Esophagus mucosa (tissue), 1 donor: Measurements from ENCODE around the gene ANKS1B. TPM values are rescaled to one million over a fixed set of nuclear protein-coding genes. Genes with fewer than 3 reads are reported as not detected.

ENCODE experiments used
- ATAC-seq: fragments of 200-7000 bp; cut with Tn5 transposase; one replicate; pipeline ENCODE4 v1.9.1; 2020
- total RNA-seq: library from RNA; stranded (reverse); gene quantifications from one replicate; pipeline ENCODE4 v1.2.4, GENCODE V29; 2023
- donor health status: DM: yes; HTN: yes; CAD: no.

The ANKS1B gene
- total RNA-seq, 1 donor from 2014 or later = 2.8 TPM

DNA sequence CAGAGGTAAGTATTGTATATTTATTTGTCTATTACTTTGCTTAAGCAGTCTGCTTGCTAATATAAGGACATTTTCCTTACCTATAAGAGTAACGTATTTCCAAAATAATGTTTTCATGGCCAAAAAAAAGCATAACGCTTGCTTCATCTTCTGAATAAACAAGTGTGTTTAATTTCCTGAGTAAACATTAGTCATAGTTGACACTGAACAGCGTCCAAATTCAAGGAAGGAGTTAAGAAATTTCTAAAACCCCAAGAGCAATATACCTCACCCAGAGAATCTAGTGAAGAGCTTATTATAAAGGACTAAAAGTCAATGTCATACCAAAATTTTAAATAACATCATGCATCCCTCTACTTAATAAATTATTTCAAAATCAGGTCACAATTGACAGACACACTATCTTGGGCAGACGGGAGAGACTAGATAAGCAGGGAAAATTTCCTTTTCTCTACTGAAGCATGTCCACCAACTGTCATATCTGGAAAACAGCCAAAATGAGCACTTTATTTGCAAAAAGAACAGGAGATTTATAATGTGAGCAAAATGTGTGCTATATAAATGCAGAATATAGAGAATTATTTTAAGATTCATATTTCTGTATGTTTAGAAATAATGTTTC lies 25.1 kb downstream of the ANKS1B start:
- ATAC-seq = peak; percentile 78

DNA sequence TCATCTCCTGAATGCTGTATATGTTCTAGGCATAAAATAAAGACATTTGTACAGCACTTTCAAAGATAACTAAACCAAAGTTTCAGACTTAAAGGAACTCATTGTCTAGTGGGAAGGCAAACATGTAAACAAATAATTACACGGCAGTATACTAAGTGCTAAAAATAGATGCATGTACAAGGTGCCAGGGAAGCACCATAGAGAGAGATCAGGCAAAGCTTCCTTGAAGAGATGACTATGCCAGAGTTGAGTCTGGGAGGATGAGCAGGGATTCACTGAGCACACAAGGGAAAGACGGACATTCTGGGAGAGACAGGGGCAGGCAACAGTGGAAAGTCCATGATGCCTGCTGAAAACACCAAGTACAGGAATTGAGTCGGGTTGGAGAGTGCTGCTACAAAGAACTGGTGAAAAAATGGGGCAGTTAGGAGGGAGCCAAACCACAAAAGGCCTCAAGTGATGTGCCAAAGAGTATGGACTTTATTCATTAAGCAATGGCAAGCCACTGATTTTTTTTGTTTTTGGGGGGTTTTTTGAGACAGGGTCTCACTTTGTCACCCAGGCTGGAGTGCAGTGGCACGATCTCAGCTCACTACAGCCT lies 26.8 kb downstream of the ANKS1B start:
- no peak for ATAC-seq

DNA sequence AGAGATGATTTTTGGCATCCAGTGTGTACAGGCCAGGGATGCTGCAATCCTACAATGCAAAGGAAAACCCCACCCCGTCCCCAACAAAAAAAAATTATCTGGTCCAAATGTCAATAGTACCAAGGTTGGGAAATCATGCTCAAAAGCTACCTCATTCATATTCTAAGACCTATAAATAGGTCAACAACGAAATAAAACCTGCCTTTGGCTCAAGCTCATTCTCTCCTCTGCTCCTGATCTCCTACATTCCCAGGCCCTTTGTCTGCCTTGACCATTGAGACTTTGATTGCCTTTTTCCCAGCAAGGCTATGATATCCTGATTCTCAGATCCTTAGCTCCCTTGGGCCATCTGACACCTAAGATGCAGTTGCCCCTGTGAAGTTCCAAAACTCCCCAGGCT lies 30.0 kb downstream of the ANKS1B start:
- no peak for ATAC-seq

DNA sequence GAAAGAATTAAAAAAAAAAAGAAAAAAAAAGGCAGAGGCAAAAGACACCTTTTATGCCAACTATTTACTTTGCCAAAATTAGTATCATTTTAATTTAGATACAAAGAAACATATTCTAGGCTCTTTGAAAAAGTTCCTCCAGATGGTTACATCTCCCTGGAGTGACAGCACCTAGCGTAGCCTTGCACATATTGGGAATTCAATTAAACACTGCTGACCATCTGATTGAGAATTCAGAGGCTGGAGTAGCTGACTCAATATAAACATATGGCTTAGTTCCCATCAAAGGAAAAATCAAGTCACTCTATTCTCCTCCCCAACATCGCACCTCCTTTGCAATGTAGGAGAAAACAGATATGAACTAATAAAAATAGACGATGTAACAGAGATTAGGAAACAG lies 36.4 kb downstream of the ANKS1B start:
- ATAC-seq = no peak

DNA sequence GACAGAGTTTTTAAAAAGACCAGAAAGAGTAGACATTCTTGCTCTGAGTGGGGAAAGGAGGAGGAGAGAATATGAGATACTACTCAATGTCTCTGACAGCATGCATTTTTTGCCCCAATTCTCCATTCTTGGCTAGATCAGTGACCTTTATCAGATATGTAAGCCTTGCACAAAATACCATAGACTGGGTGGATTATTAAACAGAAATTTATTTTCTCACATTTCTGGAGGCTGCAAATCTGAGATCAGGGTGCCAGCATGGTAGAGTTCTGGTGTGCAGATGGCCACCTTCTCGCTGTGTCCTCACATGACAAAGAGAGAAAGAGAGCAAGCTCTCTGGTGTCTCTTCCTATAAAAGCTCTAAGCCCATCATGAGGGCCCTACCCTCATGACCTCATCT lies 38.6 kb downstream of the ANKS1B start:
- ATAC-seq = no peak

DNA sequence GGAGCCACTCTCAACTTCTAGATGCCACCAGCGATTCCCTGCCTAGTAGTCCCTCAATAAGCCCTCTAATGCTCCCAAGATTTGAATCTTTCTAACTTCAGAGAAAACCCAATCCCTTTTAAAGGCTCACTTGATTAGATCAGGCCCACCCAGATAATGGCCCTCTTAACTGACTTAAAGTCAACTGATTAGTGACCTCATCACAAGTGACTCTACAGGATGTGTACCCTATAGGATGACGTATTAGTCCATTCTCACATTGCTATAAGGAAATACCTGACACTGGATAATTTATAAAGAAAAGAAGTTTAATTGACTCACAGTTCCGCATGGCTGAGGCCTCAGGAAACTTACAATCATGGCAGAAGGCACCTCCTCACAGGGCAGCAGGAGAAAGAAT lies 49.1 kb downstream of the ANKS1B start:
- ATAC-seq = no peak

DNA sequence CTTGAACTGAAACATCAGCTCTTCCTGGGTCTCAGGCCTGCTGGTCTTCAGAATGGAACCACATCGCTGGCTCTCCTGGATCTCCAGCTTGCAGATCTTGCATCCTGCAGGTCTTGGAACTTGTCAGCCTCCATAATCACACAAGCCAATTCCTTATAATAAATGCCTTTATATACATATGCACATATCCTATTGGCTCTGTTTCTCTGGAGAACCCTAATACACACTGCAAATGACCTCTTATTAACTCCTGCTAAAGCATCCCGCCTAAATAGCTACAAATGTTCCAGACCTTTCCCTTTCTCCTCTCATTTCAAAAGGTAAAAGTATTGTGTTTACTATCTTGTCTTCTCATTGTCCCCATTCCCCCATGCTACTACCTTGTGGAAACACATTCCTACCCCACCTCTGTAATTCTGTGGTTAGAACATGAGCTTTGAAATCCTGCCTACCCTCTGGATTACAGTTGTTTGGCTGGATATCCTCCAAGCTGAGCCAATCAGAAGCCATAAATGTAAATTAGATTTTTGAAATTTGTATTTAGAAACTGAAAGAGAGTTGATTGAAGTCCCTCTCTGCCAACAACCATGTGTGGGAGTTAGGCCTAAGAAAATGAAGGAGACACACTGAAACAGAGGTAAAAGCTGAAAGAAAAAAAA lies 58.1 kb downstream of the ANKS1B start:
- ATAC-seq = no peak

DNA sequence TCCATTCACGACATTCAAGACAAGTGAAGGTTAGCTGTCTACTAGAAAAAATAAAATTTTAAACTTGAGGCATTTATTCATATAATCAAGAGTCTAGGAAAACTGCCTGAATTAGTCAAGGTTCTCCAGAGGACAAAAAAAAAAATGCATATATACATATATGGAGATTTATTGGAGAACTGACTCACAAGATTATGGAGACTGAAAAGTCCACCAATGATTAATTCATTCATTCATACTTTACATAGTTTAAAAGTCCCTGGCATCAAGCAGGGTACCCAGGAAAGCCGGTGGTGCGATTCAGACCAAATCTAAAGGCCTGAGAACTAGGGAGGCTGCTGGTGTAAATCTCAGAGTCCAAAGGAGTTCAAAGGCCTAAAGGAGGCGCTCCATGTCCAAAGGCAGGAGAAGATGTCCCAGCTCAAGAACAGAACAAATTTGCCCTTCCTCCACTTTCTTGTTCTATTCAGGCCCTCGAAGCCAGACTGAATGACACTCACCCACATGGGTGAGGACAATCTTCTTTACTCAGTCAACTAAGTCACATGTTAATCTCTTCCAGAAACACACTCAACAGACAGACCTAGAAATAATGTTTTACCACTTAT lies 64.3 kb downstream of the ANKS1B start:
- no peak for ATAC-seq

DNA sequence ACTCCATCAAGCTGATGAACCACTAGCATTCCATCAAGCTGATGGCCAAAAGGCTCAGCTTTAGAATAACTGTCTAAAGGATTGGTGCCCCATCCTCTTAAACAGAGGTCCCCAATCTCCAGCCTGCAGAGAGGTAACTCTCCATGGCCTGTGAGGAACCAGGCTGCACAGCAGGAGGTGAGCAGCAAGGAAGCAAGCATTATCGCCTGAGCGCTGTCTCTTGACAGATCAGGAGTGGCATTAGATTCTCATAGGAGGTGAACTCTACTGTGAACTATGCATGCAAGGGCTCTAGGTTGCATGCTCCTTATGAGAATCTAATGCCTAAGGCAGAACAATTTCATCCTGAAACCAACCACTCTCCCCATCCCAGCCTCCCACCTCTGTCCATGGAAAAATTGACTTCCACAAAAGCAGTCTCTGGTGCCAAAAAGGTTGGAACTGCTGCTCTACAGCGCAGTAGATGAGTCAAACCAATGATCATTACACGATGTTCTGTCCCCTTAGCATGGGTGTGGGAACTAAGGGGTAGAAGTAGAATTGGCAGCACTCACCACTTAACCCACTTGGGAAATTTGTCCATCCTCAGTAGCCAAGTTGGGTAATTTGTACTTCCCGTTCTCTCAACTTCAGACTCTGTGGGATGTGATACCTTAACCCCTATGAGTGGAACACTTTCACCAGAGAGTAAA lies 66.9 kb downstream of the ANKS1B start:
- ATAC-seq = no peak

DNA sequence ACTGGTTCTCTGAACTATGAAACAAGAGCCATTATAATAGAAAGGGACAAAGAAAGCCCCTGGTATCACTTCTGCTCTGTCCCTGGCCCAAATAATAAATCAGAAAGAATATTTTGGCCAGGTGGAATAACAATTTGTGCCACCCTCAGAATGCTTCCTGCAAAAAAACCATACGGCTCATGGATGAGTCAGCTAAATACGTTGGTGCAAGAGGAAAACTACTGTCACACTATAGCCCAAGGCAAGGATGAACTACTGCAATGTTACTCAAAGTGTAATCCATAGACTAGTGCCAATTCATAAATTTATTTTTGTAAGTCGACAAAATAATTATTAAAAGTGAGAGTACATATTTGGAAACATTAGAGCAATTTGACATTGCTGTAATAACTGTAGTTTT lies 68.2 kb downstream of the ANKS1B start:
- no peak for ATAC-seq

DNA sequence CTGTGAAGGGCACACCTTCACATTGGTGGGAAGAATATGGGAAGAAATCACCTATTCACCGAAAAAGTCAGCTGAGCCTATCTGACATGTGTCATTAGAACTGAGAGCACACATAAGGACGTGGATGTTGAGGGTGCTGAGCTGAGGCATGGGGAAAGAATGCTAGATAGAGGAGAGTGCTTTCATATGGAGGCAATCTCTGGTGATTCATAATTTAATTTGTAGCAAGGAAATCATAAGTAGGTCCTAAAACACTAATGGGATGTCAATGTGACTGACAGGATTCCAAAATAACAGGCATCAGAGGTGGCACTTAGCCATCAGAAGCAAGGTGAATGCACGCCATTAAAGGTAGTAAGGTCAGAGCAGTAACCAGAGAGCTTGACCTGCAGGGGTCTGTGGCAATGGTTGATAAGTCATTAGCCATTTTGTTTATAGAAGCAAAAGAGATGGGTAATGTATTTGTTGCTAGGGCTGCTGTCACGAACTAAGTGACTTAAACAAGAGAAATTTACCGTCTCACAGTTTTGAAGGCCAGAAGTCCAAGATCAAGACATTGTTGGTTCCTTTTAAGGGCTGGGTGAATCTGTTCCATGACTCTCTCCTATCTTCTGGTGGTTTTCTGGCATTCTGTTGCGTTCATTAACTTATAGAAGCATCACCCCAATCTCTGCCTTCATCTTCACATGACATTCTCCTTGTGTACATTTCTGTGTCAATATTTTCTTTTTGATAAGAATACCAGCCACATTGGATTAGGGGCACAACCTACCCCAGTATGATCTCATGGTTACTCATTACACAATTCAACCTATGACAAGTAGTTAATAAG lies 69.3 kb downstream of the ANKS1B start:
- no peak for ATAC-seq

DNA sequence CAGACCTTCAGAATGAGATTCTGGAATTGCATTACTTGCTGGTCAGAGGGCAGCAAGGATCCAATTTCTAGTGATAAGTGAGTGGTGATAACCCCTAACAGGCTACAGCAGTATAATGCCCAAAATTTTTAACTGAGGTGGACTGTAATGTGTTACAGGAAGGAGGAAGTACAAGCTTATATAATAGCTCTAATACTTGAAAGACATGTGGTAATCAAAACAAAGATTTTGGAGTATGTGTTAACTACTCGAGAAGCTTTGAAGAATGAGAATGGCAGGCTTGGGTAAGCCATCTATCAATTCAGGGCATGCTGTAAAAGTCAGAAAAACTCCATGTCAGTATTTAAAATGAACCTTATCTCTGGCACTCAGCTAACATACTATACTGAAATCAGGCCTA lies 70.5 kb downstream of the ANKS1B start:
- no peak for ATAC-seq

DNA sequence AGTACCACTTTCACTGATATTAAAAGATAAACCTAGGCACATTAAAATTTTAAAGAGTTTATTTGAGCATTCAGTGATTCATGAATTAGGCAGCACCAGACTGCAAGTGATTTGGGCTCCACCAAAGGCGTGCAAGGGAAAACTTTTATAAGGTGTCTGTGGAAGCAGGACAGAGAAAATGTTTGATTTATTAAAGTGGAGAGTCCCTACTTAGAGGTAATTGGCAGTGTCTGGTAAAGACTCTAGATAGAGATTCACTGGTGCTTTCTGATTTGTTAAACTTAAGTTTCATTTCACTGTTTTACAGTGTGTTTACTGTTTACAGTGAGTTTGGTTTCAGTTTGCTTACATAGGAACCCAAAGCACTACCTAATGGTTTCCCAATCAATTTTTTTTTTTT lies 72.8 kb downstream of the ANKS1B start:
- no peak for ATAC-seq

DNA sequence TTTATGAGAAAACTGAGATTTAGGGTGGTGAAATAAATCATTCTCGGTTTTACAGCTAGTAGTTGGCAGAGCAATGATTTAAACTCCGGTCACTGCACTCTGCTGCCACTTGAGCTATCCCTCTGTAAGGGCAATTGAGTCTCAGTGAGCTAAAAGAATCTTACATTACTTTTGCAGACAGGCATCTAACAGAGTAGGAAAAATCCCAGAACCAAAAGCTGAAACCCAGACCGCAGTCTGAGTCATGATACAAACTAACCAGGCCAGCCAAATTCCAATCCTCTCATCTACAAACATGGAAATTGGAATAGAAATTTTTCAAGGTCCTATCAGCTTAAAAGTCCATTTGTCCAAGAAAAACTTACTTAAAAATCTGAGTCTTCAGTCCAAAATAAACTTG lies 73.7 kb downstream of the ANKS1B start:
- ATAC-seq = no peak

DNA sequence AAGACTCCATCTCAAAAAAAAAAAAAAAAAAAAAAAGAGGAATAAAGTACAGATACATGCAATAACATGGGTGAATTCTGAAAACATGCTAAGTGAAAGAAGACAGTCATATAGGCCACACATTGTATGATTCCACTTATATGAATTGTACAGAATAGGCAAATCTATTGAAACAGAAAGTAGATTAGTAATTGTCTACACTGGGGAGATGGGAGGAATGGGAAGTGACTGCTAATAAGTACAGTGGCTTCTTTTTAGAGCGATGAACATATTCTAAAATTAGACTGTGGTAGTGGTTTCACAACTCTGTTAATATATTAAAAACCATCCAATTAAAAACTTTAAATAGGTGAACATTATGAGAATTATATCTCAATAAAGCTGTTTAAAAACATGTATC lies 74.4 kb downstream of the ANKS1B start:
- ATAC-seq = no peak

DNA sequence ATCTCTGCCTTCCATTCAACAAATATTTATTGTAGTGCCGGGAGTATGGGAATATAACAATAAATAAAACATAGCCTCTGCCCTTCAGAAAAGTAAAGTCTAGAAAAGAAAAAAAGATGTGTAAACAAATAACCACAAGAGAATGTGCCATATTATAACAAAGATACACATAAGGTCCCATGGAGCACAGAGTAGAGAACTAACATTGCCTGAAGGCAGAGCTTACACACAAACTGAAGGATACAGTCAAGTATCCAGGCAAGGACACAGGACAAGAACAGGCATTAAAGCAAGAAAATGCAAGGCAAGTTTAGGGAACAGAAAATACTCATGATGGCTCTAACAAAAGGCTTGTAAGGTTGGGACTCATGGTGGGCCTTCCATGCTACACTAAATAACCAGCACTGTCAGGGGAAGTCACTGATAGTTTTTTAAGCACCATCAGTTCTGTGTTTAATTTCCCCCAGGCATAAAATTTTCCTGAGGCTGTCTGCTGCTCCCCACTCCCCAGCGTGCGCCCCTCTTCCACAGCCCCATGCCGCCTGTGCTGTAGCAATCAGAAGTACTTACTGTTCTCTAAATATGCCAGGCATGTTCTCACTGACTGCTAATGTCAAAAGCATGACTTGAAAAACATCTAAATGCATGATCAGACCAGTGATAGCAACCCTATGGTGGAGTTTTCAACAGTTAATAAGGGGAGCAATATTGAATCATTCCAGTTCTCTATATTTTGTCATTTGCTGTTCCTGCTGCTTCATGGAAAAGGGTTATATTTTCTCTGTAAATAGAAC lies 77.8 kb downstream of the ANKS1B start:
- no peak for ATAC-seq

DNA sequence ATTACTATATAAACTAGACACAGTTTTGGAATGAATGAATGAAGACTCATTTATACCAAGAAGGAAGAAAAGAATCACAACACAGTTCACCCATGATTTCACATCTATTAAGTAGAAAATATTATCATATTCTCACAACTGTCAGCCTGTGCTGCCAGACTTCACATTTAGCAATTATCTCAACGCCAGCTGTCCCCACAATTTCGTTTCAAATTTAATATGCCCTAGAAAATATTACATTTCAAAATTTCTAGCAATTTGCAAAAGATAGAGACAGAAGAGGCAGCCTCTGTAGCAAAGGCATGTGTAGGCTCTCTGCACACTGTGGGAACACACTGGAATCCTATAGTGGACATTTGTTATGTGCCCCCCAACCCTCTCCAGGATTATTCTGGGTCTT lies 83.6 kb downstream of the ANKS1B start:
- ATAC-seq = no peak

DNA sequence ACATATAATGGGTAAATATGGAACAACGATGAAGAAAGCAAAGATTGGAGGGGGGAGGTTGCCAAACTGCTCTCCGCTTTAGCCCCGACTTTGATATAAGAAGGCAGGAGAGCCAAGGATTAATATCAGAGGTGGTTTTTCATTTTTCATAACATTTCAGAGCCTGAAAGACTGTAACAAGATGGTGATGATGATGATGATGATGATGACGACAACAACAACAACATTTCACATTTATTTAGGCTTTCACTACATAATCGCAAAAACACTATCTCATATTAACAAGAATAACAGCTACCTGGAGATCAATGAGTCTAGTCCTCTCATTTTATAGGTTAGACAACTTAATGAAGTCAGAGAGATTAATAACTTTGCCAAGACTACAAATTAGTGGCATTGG lies 86.1 kb downstream of the ANKS1B start:
- no peak for ATAC-seq

DNA sequence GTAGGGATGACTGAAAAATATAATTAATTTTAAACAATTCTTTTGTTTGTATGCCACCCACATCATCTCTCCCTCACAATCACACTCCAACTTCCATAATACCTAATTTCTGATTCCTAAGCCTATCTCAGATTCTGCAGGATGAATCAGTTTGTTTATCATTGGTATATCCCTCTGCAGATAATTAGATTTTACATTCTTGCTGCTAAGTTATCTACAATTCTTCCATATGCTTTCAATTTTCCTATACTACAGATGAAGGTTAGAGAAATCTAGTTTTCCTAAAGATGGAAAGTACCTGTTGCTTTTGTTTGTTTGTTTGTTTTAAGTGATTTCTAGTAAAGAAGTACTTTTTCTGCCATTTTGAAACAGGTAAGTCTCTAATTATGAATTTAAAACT lies 105.3 kb downstream of the ANKS1B start:
- no peak for ATAC-seq

DNA sequence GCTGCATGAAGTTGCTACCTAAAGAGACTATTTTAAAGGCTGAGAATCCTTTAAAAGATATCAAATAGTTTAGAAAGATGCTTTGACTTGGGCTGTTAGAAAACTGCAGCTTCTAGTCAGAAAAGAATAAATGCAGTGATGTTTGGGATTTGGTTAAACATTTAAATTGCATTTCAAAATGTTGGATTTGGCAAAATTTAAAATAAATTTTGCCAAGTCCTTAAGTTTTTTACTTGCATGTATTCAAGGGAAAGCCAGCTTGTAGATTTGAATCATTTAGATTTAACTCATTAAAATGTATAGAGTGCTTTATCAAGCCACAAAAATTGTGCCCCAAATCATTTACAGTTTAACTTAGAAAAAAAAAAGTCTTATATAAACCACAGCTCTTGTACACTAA lies 109.7 kb downstream of the ANKS1B start:
- ATAC-seq = no peak

DNA sequence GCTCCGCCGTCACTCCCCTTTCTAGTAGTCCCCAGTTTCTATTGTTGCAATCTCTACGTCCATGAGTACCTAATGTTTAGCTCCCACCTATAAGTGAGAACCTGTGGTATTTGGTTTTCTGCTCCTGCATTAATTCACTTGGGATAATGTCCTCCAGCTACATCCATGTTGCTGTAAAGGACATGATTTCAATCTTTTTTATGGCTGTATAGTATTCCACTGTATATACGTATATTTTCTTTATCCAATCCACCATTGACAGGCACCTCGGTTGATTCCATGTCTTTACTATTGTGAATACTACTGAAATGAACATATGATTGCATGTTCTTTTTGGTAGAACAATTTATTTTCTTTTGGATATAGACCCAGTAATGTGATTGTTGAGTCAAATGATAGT lies 114.7 kb downstream of the ANKS1B start:
- ATAC-seq = no peak

DNA sequence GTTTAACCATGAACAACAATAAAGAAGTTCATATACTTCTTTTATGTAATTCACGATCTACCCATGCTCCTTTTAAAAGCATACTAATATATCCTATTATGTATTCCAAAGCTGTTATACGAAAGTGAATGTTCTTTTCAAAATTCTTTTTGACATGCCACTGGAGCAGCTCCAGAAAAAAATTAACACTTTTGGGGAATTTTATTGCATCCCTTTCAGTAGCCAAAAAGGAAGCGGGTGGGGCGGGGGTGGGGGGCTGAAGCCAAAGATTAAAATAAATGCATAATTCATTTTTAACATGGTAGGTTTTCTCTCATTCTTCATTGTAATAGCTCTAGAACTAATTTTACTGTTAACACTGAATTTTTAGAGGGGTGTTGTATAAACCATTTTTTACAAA lies 123.0 kb downstream of the ANKS1B start:
- no peak for ATAC-seq
